HL-60/S4 (cell line): ENCODE results near the gene CRELD2.

Experiments
- in situ Hi-C: fragments of 300-500 bp; cut with MboI; formaldehyde crosslinking; loops from 2 replicates; pipeline ENCODE4 v1.14.3; 2022; ENCODE audit warnings: low sequenced_read_pairs

CRELD2 gene, protein sequence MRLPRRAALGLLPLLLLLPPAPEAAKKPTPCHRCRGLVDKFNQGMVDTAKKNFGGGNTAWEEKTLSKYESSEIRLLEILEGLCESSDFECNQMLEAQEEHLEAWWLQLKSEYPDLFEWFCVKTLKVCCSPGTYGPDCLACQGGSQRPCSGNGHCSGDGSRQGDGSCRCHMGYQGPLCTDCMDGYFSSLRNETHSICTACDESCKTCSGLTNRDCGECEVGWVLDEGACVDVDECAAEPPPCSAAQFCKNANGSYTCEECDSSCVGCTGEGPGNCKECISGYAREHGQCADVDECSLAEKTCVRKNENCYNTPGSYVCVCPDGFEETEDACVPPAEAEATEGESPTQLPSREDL

DNA sequence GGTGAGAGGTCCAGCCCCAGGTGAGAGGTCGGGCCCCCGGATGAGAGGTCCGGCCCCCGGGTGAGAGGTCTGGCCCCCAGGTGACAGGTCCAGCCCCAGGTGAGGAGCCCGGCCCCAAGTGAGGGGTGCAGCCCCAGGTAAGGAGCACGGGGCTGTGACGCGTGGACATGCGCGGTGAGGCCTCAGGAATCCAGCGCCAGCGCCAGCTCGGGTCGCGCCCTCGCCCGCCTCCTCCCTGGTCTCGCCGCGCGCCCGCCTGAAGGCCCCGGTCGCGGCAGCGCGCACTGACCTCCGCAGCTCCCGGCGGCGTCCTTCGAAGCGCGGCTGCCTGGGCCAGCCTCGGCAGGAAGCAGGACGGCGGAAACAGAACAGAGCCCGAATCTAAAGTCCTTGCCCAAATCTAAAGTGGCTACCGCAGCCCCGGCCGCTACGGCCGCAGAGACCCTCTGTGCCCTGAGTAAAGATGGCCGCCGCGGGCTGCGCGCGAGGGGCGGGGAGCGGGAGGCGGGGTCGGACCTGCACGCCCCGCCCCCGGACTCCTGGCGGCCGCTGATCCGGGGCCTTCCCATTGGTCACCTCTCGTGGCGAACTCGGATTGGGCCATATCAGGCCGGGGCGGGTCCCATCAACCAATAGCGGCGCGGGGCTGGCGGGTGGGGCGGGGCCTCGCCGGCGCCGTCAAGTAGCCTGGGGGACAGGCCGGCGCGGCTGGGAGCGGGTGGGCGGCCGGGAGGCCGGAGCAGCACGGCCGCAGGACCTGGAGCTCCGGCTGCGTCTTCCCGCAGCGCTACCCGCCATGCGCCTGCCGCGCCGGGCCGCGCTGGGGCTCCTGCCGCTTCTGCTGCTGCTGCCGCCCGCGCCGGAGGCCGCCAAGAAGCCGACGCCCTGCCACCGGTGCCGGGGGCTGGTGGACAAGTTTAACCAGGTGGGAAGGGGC is at the start of gene CRELD2, which contains the start of gene ALG12:
Gene CRELD2, plus strand, starts transcription at position 661 of the 937 bp plus-strand sequence. Its CDS starts 136 bp downstream, at position 797.
Gene ALG12, minus strand, starts transcription at position 465 of the 937 bp plus-strand sequence. CDS start 4,673 bp downstream, outside the sequence.
- in situ Hi-C loops = loop anchor here (10.0 kb wide), 1 partner anchor 153 kb away; no protein-coding TSS in a partner anchor

DNA sequence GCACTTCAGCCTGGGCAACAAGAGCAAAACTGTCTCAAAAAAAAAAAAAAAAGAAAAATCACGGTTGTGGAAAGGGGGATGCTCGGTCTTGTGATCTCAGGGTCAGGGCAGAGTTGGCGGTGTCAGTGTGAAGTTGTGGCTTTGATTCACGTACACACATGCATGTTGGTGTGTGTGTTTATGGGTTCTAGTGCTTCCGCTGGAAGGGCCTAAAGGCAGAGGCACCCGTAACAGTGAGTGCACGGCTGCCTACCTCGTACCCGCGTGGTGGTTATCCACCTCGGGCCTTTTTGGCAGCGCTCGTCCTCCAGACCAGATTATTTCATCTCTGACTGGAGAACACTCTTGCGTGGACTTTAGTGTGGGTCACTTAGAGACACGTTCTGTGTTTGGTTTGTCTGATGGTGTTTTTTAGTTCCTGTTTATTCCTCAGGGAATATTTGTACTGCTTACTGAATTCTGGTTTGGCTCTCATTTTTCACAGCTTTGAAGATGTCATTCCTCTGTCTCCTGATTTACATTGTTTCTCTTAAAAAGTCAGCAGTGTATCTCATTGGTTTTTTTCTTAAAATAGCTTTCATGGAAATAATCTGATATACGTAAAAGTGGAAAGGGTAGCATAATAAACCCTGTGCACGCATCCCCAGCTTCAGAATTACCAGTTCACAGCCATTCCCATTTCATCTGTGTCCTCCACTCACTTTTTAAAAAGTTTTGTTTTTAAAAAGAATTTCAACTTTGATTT is 49.2 kb upstream of the CRELD2 start:
- in situ Hi-C loops = no loop called here

- in situ Hi-C loops = no loop called here
Measured at GRCh38 chr22:49869845-49870712, 48.4 kb upstream of the CRELD2 start.

DNA sequence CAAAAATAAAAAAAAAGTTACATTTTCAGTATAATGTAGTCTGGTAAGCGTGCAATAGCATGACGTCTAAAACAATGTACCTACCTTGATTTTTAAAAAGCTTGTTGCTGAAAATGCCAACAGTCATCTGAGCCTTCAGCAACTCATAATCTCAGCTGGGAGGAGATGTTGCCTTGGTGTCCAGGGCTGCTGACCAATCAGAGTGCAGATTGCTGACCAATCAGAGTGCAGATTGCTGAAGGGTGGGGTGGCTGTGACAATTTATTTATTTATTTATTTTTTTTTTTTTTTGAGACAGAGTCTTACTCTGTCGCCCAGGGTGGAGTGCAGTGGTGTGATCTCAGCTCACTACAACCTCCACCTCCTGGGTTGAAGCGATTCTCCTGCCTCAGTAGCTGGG is 47.0 kb upstream of the CRELD2 start:
- in situ Hi-C loops = no loop called here

DNA sequence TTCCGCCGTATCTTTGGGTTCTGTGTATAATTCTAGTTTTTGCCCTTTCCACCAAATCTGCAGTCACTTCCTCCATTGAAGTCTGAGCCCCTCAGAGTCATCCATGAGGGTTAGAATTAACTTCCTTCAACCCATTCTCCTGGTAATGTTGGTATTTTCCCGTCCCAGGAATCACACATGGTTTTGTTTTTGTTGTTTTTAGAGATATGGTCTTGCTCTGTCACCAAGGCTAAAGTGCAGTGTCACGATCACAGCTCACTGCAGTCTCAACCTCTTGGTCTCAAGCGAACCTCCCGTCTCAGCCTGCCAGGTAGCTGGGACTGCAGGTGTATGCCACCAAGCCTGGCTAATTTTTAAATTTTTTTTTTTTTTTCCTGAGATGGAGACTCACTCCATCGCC is 46.1 kb upstream of the CRELD2 start:
- in situ Hi-C loops = no loop called here

- in situ Hi-C loops = no loop called here
Measured at GRCh38 chr22:49873228-49873940, 45.0 kb upstream of the CRELD2 start.

DNA sequence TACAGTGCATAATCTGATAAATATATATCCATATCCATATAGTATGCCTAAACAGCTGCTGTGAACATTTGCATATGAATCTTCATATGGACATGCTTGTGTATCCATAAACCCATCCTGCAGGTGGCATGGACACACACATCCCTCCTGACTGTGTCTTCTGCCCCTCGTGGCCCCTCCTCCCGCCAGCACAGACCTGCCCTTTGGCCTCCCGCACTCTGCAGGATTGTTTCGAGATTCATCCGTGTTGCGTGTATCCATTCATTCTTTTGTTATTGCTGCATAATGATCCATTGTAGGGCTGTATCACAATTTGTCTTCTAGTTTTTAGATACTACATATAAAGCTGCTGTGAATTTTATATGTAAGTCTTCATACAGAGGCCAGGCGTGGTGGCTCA is 40.8 kb upstream of the CRELD2 start:
- in situ Hi-C loops = no loop called here

GRCh38 chr22:49878206-49878605 is 40.2 kb upstream of the CRELD2 start:
- in situ Hi-C loops = no loop called here

- in situ Hi-C loops = no loop called here
Measured at GRCh38 chr22:49879871-49880270, 38.6 kb upstream of the CRELD2 start.

GRCh38 chr22:49880281-49880680 is 38.2 kb upstream of the CRELD2 start:
- in situ Hi-C loops = no loop called here

- in situ Hi-C loops = no loop called here
Measured at GRCh38 chr22:49881856-49882255, 36.6 kb upstream of the CRELD2 start.

- in situ Hi-C loops = no loop called here
Measured at GRCh38 chr22:49882519-49883293, 35.7 kb upstream of the CRELD2 start.

DNA sequence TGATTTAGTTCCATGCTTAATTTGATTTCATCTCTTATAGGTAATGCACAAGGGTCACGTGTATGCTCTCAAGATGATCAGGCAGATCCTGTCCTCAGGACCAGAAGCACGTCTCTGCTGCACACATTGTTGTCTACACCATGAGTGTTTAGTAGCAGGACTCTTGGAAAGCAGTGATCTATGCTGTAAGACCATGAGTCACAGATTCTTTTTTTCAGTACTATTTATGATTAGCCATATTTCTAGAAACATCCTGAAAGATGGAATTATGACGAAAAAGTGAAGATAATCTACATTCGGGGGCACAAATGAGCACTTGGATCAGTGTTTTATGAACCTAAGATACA is 35.2 kb upstream of the CRELD2 start:
- in situ Hi-C loops = no loop called here

GRCh38 chr22:49884075-49884474 is 34.4 kb upstream of the CRELD2 start:
- in situ Hi-C loops = no loop called here

- in situ Hi-C loops = no loop called here
Measured at GRCh38 chr22:49884503-49885260, 33.8 kb upstream of the CRELD2 start.

DNA sequence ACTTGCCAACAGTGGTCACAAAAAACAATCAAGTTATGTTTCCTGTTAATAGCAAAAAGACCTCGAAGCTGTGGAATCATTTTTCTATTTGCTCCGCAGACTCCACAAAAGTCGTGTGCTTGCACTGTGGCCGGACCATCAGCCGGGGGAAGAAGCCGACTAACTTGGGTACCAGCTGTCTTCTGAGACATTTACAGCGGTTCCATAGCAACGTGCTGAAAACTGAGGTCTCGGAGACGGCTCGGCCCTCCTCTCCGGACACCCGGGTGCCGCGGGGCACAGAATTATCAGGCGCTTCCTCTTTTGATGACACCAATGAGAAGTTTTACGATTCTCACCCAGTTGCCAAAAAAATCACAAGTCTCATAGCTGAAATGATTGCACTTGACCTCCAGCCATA is 33.2 kb upstream of the CRELD2 start:
- in situ Hi-C loops = no loop called here

DNA sequence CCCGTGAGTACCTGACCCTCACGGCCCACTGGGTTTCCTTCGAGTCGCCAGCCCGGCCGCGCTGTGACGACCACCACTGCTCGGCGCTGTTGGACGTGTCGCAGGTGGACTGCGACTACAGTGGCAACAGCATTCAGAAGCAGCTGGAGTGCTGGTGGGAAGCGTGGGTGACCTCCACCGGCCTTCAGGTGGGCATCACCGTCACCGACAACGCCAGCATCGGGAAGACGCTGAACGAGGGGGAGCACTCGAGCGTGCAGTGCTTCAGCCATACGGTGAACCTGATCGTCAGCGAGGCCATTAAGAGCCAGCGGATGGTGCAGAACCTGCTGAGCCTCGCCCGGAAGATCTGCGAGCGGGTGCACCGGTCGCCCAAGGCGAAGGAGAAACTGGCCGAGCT is 32.6 kb upstream of the CRELD2 start:
- in situ Hi-C loops = no loop called here
